Keratinocyte (primary cell): Measurements from ENCODE around the gene PARN. TPM values are rescaled to one million over a fixed set of nuclear protein-coding genes. Genes with fewer than 3 reads are reported as not detected.

Experiments used
- DNase-seq: peaks from one replicate; pipeline ENCODE4 v3.0.0-alpha.2; 2011; ENCODE audit warnings: low read depth, missing footprints, low spot score
- FAIRE-seq: peaks from 2 replicates; lab custom pipeline; 2011; peaks lifted over from hg19 to GRCh38; lab: Jason Lieb, UNC
- H2AFZ ChIP-seq: 2 replicates; pipeline ENCODE4 v1.6.0; 2012; ENCODE audit warnings: low read length, control low read depth, inconsistent platforms; ENCODE audit not compliant: control insufficient read depth
- H3K27ac ChIP-seq: 2 replicates; pipeline ENCODE4 v1.5.1; 2011; ENCODE audit warnings: low read length; ENCODE audit not compliant: control insufficient read depth, insufficient read depth
- H3K27me3 ChIP-seq: 3 replicates; pipeline ENCODE4 v1.6.0; 2011; ENCODE audit warnings: low read length; ENCODE audit not compliant: control insufficient read depth, insufficient read depth; ENCODE audit errors: extremely low read depth
- H3K36me3 ChIP-seq, 2 experiments: 2 replicates in 1 of 2; 3 replicates in 1 of 2; pipeline ENCODE4 v1.5.1; 2011; ENCODE audit warnings: low read length in 2 of 2, mild to moderate bottlenecking in 1 of 2; ENCODE audit not compliant: control insufficient read depth in 2 of 2, insufficient read depth in 2 of 2; ENCODE audit errors: extremely low read depth in 1 of 2
- H3K4me1 ChIP-seq: 3 replicates; pipeline ENCODE4 v1.5.1; 2011; ENCODE audit warnings: low read length; ENCODE audit not compliant: control insufficient read depth, insufficient read depth; ENCODE audit errors: extremely low read depth
- H3K4me2 ChIP-seq: 3 replicates; pipeline ENCODE4 v1.6.0; 2011; ENCODE audit warnings: low read depth, low read length; ENCODE audit not compliant: control insufficient read depth, insufficient read depth; ENCODE audit errors: extremely low read depth
- H3K4me3 ChIP-seq, 3 experiments: fragments of 200-600 bp in 1 of 3; sonication (generic) in 1 of 3; 2 replicates in 2 of 3; 3 replicates in 1 of 3; pipeline ENCODE4 v1.5.1; 2011 to 2016; ENCODE audit warnings: low read length in 3 of 3, mild to moderate bottlenecking in 3 of 3, control low read depth in 2 of 3, inconsistent platforms in 1 of 3, low read depth in 1 of 3, mixed read lengths in 1 of 3, mixed run types in 1 of 3, moderate library complexity in 1 of 3; ENCODE audit not compliant: control insufficient read depth in 2 of 3, insufficient read depth in 2 of 3; ENCODE audit errors: extremely low read depth in 1 of 3
- H3K79me2 ChIP-seq: 2 replicates; pipeline ENCODE4 v1.6.0; 2012; ENCODE audit warnings: low read length; ENCODE audit not compliant: control insufficient read depth, insufficient read depth
- H3K9ac ChIP-seq: 3 replicates; pipeline ENCODE4 v1.6.0; 2011; ENCODE audit warnings: low read length; ENCODE audit not compliant: control insufficient read depth, insufficient read depth; ENCODE audit errors: extremely low read depth
- H3K9me1 ChIP-seq: 3 replicates; pipeline ENCODE4 v1.6.0; 2011; ENCODE audit warnings: low read length; ENCODE audit not compliant: control insufficient read depth, insufficient read depth; ENCODE audit errors: extremely low read depth
- H3K9me3 ChIP-seq: 2 replicates; pipeline ENCODE4 v1.5.1; 2012; ENCODE audit warnings: low read depth, low read length; ENCODE audit not compliant: control insufficient read depth
- H4K20me1 ChIP-seq: 3 replicates; pipeline ENCODE4 v1.6.0; 2011; ENCODE audit warnings: low read length; ENCODE audit not compliant: control insufficient read depth, insufficient read depth; ENCODE audit errors: extremely low read depth
- CTCF ChIP-seq, 3 experiments: IDR thresholded peaks in 1 of 3; conservative IDR thresholded peaks in 1 of 3; optimal IDR thresholded peaks in 1 of 3; 2 replicates in 2 of 3; 3 replicates in 1 of 3; pipeline versions ENCODE3 to v1.5.1; 2011; ENCODE audit warnings: low read length in 3 of 3, mild to moderate bottlenecking in 3 of 3, moderate library complexity in 2 of 3, control low read depth in 1 of 3, inconsistent platforms in 1 of 3; ENCODE audit not compliant: insufficient read depth in 2 of 3; ENCODE audit errors: extremely low read depth in 1 of 3
- EZH2 ChIP-seq: IDR thresholded peaks from one replicate; pipeline ENCODE4 v1.6.1; 2012; ENCODE audit warnings: inconsistent platforms, mild to moderate bottlenecking, low read length, moderate library complexity
- dilution Hi-C: fragments of 300-500 bp; cut with MboI; formaldehyde crosslinking; loops from one replicate; pipeline ENCODE4 v1.7.0; 2020; ENCODE audit warnings: low sequenced_read_pairs; ENCODE audit not compliant: extremely low pct_ligation_motif_present
- polyA plus RNA-seq, 5 experiments: library from polyadenylated mRNA; depleted of rRNA in 3 of 5; stranded (reverse) in 3 of 5; stranded (forward) in 1 of 5; unstranded in 1 of 5; fragments of >200 nt; gene quantifications; 1 replicate in 1 of 5; 2 replicates in 3 of 5; 3 replicates in 1 of 5; pipeline versions ENCODE4 v1.2.1 to v1.2.3, GENCODE V29; 2011 to 2012; ENCODE audit warnings: missing spikeins in 2 of 5, low read depth in 1 of 5, low replicate concordance in 1 of 5

PARN gene
- polyA plus RNA-seq, 1 donor (not counting 4 experiments of a cell fraction or from before 2014, with no cell fraction given) = 40.8 TPM

GRCh38 chr16:14641926-14642325, 11.9 kb upstream of the PARN start:
- no peak for FAIRE-seq
- no peaks in the 10 kb centered on the region for H3K9me1 ChIP-seq
- H3K27me3 ChIP-seq = no peaks in the 10 kb centered on the region
- no peak for DNase-seq
- no peak overlapping the region for H2AFZ ChIP-seq
- H3K4me3 ChIP-seq = no peak overlapping the region
- H4K20me1 ChIP-seq = peaks cover 6% of the 10 kb centered on the region
- H3K9me3 ChIP-seq = no peaks in the 10 kb centered on the region
- H3K79me2 ChIP-seq = peaks cover 96% of the 10 kb centered on the region
- H3K27ac ChIP-seq = peak overlapping the region; percentile 27
- no peak overlapping the region for H3K4me2 ChIP-seq
- dilution Hi-C loops = no loop called here
- peaks cover 21% of the 10 kb centered on the region for H3K4me1 ChIP-seq
- TF ChIP-seq EZH2 = no peak
- TF ChIP-seq CTCF (optimal IDR thresholded peaks at IDR 0.05 in 1 of 3, IDR thresholded peaks at IDR 0.05 in 1 of 3, conservative IDR thresholded peaks at IDR 0.05 in 1 of 3; ENCODE audit: extremely low read depth in 1 of 3, insufficient read depth in 2 of 3, low read length in 3 of 3) = no peak
- no peak overlapping the region for H3K9ac ChIP-seq
- H3K36me3 ChIP-seq = peaks cover 21 to 40% of the 10 kb centered on the region in 2 experiments

GRCh38 chr16:14641206-14641605, 11.1 kb upstream of the PARN start:
- Histone ChIP-seq H3K9me3 (no peaks in the 10 kb centered on the region), H4K20me1 (peaks cover 3% of the 10 kb centered on the region), H3K9me1 (no peaks in the 10 kb centered on the region), H3K27me3 (no peaks in the 10 kb centered on the region), H3K4me3 (no peak overlapping the region), H3K79me2 (peaks cover 91% of the 10 kb centered on the region), H2AFZ (no peak overlapping the region), H3K36me3 (peaks cover 20 to 40% of the 10 kb centered on the region in 2 experiments), H3K9ac (peak overlapping the region; percentile 70), H3K4me1 (peaks cover 23% of the 10 kb centered on the region), H3K27ac (peak overlapping the region; percentile 88), H3K4me2 (peak overlapping the region; percentile 11)
- DNase-seq (no peak), FAIRE-seq (no peak)
- dilution Hi-C loops = no loop called here
- TF ChIP-seq EZH2 = no peak
- TF ChIP-seq CTCF (optimal IDR thresholded peaks at IDR 0.05 in 1 of 3, IDR thresholded peaks at IDR 0.05 in 1 of 3, conservative IDR thresholded peaks at IDR 0.05 in 1 of 3; ENCODE audit: extremely low read depth in 1 of 3, insufficient read depth in 2 of 3, low read length in 3 of 3) = no peak
